CD4-positive, alpha-beta T cell (primary cell): ENCODE measurements around the gene CELF5. TPM values are rescaled to one million over a fixed set of nuclear protein-coding genes. Genes with fewer than 3 reads are reported as not detected.

Experiments
- ATAC-seq: fragments of 200-7000 bp; cut with Tn5 transposase; one replicate; pipeline ENCODE4 v1.10.0; 2022; ENCODE audit warnings: mild to moderate bottlenecking; ENCODE audit not compliant: poor library complexity
- CTCF ChIA-PET: fragments of 350-600 bp; sonication (Branson Sonifier 250); formaldehyde crosslinking; loops from one replicate; lab custom pipeline; 2021; ENCODE audit warnings: antibody characterized with exemption, inconsistent platforms; lab: Charles Lee
- POLR2A ChIA-PET: fragments of 350-600 bp; sonication (Branson Sonifier 250); formaldehyde crosslinking; loops from one replicate; lab custom pipeline; 2021; ENCODE audit warnings: antibody characterized with exemption, inconsistent platforms; lab: Charles Lee
- DNase-seq, 14 experiments: peaks; one replicate each; pipeline ENCODE4 v3.0.0-alpha.2; 2013 to 2020; ENCODE audit warnings: mixed read lengths in 2 of 14
- H3K27ac ChIP-seq, 2 donors: one replicate each; pipeline versions ENCODE4 v1.5.1 to v1.7.0; 2013; ENCODE audit warnings: low read length in 2 of 2, low read depth in 1 of 2, mild to moderate bottlenecking in 1 of 2
- H3K27me3 ChIP-seq, 2 experiments: 1 replicate in 1 of 2; 2 replicates in 1 of 2; pipeline versions ENCODE4 v1.6.1 to v1.7.0; 2013; ENCODE audit warnings: low read length in 2 of 2, control low read depth in 1 of 2, mild to moderate bottlenecking in 1 of 2, moderate library complexity in 1 of 2; ENCODE audit not compliant: insufficient read depth in 2 of 2, control insufficient read depth in 1 of 2
- H3K36me3 ChIP-seq: one replicate; pipeline ENCODE4 v1.6.1; 2013; ENCODE audit warnings: low read length, control low read depth; ENCODE audit not compliant: insufficient read depth
- H3K4me1 ChIP-seq: one replicate; pipeline ENCODE4 v1.6.1; 2013; ENCODE audit warnings: low read length, control low read depth; ENCODE audit not compliant: insufficient read depth
- H3K4me3 ChIP-seq: one replicate; pipeline ENCODE4 v1.5.1; 2013; ENCODE audit warnings: mild to moderate bottlenecking, low read length, moderate library complexity
- H3K9me3 ChIP-seq, 2 experiments: 1 replicate in 1 of 2; 2 replicates in 1 of 2; pipeline versions ENCODE4 v1.6.1 to v1.7.0; 2013; ENCODE audit warnings: low read length in 2 of 2, mild to moderate bottlenecking in 2 of 2, control low read depth in 1 of 2, moderate library complexity in 1 of 2; ENCODE audit not compliant: control insufficient read depth in 1 of 2, insufficient read depth in 1 of 2
- H3K27ac Mint-ChIP-seq: one replicate; pipeline ENCODE4 v1.8.0; 2020; ENCODE audit warnings: mixed read lengths
- H3K27me3 Mint-ChIP-seq: one replicate; pipeline ENCODE4 v1.8.0; 2021; ENCODE audit warnings: mixed read lengths
- H3K36me3 Mint-ChIP-seq: one replicate; pipeline ENCODE4 v1.8.0; 2021; ENCODE audit warnings: low read depth, mixed read lengths
- H3K4me1 Mint-ChIP-seq: one replicate; pipeline ENCODE4 v1.8.0; 2021; ENCODE audit warnings: low read depth, mixed read lengths
- H3K4me3 Mint-ChIP-seq: one replicate; pipeline ENCODE4 v1.8.0; 2020; ENCODE audit warnings: mild to moderate bottlenecking, mixed read lengths
- H3K9me3 Mint-ChIP-seq: one replicate; pipeline ENCODE4 v1.8.0; 2020; ENCODE audit warnings: mixed read lengths
- CTCF ChIP-seq: fragments of 200-600 bp; IDR thresholded peaks from one replicate; pipeline ENCODE4 v1.8.0; 2022; ENCODE audit warnings: antibody characterized with exemption, mild to moderate bottlenecking
- intact Hi-C, 2 experiments: fragments of 100-400 bp; cut with DNase I in 1 of 2; cut with micrococcal nuclease in 1 of 2; formaldehyde crosslinking; loops; one replicate each; pipeline versions ENCODE4 v1.15.1 to v1.9.0; 2023 to 2025; cut with DNase I, micrococcal nuclease
- total RNA-seq, 174 experiments: library from RNA in 2 of 174; stranded (reverse) in 2 of 174; gene quantifications; one replicate each; pipeline ENCODE4 v1.2.3 and lab custom pipeline; 2021 to 2026

The CELF5 gene
- total RNA-seq, 2 experiments from 2014 or later, result 0.36 TPM

GRCh38 chr19:3265432-3265831 is 41.0 kb downstream of the CELF5 start:
- POLR2A ChIA-PET, result no interaction called here
- Mint-ChIP-seq H3K27ac (no peak overlapping the region), H3K36me3 (no peaks in the 10 kb centered on the region), H3K4me3 (no peak overlapping the region), H3K4me1 (no peaks in the 10 kb centered on the region), H3K9me3 (no peaks in the 10 kb centered on the region), H3K27me3 (peaks cover 27% of the 10 kb centered on the region)
- DNase-seq (no peak), ATAC-seq (no peak)
- intact Hi-C loops, result no loop called here
- Histone ChIP-seq H3K4me3 (no peak overlapping the region), H3K4me1 (no peaks in the 10 kb centered on the region), H3K27ac (no peak overlapping the region), H3K36me3 (no peaks in the 10 kb centered on the region), H3K9me3 (peaks cover 0 to 15% of the 10 kb centered on the region in 2 experiments), H3K27me3 (peaks cover 20 to 22% of the 10 kb centered on the region in 2 experiments)
- no peak for TF ChIP-seq CTCF
- CTCF ChIA-PET, result no interaction called here

GRCh38 chr19:3266092-3266693 is 41.7 kb downstream of the CELF5 start:
- H3K27me3 ChIP-seq, result peaks cover 20 to 24% of the 10 kb centered on the region in 2 experiments
- H3K27ac Mint-ChIP-seq, result no peak overlapping the region
- intact Hi-C loops, result no loop called here
- H3K36me3 ChIP-seq, result no peaks in the 10 kb centered on the region
- TF ChIP-seq CTCF, result no peak
- no peaks in the 10 kb centered on the region for H3K4me1 ChIP-seq
- ChIA-PET POLR2A (no interaction called here), CTCF (no interaction called here)
- H3K4me3 ChIP-seq, result no peak overlapping the region
- peaks cover 28% of the 10 kb centered on the region for H3K27me3 Mint-ChIP-seq
- H3K36me3 Mint-ChIP-seq, result no peaks in the 10 kb centered on the region
- H3K4me3 Mint-ChIP-seq, result no peak overlapping the region
- peaks cover 0 to 18% of the 10 kb centered on the region in 2 experiments for H3K9me3 ChIP-seq
- no peak overlapping the region for H3K27ac ChIP-seq
- DNase-seq (no peak), ATAC-seq (no peak)
- no peaks in the 10 kb centered on the region for H3K9me3 Mint-ChIP-seq
- no peaks in the 10 kb centered on the region for H3K4me1 Mint-ChIP-seq

- Mint-ChIP-seq H3K27ac (no peak overlapping the region), H3K4me1 (no peaks in the 10 kb centered on the region), H3K4me3 (no peak overlapping the region), H3K36me3 (no peaks in the 10 kb centered on the region), H3K27me3 (peaks cover 35% of the 10 kb centered on the region), H3K9me3 (no peaks in the 10 kb centered on the region)
- ATAC-seq (no peak), DNase-seq (no peak)
- no peak for TF ChIP-seq CTCF
- no peaks in the 10 kb centered on the region for H3K36me3 ChIP-seq
- peaks cover 20 to 26% of the 10 kb centered on the region in 2 experiments for H3K27me3 ChIP-seq
- H3K27ac ChIP-seq, result no peak overlapping the region
- no peak overlapping the region for H3K4me3 ChIP-seq
- ChIA-PET CTCF (no interaction called here), POLR2A (no interaction called here)
- H3K9me3 ChIP-seq, result peaks cover 0 to 18% of the 10 kb centered on the region in 2 experiments
- intact Hi-C loops, result no loop called here
- H3K4me1 ChIP-seq, result no peaks in the 10 kb centered on the region
Measured at GRCh38 chr19:3266792-3267514, 42.5 kb downstream of the CELF5 start.
